Measurements from ENCODE around the gene SCUBE1.

SCUBE1 gene

DNA sequence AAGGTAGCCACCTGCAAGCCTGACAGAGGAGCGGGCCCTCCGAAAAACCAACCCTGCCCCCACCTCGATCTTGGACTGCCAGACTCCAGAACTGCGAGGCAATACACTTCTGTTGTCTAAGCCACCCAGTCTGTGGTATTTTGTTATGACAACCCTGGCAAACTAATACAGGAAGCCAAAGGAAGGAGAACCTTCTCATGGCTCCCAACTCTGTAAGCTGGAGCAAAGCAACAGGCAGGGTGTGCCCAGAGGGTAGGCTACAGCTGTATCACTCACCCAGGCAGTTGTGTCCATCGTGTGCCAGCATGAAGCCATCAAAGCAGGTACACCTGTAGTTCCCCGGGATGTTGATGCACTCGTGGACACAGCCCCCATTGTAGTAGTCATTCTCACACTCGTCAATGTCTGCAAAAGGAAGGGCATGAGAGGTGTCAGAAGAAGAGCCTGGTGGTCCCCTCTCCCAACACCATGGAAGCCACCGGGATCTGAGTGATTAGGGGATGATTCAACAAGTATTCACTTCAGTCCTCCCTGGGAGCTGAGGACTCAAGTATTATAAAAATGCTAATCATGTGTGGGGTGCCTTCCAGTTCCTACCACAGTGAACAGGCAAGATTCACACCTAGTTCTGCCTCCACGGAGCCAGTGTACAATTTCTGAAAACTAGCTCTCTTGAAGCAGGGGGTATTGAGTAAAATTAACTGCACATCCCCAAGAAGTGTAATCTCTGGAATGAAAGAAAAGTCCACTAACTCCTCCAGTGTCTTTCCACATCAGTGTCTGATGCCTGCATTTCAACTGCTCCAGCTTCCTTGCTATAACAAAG, 23.3 kb downstream of the SCUBE1 start:
- TF ChIP-seq ARNTL (CRISPR knock-in tag; IDR thresholded peaks at IDR 0.05; ENCODE audit: borderline replicate concordance, low read depth) (no peak), GLIS3 (CRISPR knock-in tag; IDR thresholded peaks at IDR 0.05) (no peak), ZNF565 (CRISPR knock-in tag; conservative IDR thresholded peaks at IDR 0.05; ENCODE audit: low read depth) (no peak), CSDC2 (CRISPR knock-in tag; IDR thresholded peaks at IDR 0.05) (no peak), ISL1 (CRISPR knock-in tag; IDR thresholded peaks at IDR 0.05) (no peak), TOX (CRISPR knock-in tag; IDR thresholded peaks at IDR 0.05; ENCODE audit: borderline replicate concordance) (no peak), RARB (CRISPR knock-in tag; IDR thresholded peaks at IDR 0.05) (no peak), ZC3H10 (CRISPR knock-in tag; IDR thresholded peaks at IDR 0.05) (no peak), ESRRG (CRISPR knock-in tag; IDR thresholded peaks at IDR 0.05) (no peak)
- TF ChIP-seq, protein P1, sequence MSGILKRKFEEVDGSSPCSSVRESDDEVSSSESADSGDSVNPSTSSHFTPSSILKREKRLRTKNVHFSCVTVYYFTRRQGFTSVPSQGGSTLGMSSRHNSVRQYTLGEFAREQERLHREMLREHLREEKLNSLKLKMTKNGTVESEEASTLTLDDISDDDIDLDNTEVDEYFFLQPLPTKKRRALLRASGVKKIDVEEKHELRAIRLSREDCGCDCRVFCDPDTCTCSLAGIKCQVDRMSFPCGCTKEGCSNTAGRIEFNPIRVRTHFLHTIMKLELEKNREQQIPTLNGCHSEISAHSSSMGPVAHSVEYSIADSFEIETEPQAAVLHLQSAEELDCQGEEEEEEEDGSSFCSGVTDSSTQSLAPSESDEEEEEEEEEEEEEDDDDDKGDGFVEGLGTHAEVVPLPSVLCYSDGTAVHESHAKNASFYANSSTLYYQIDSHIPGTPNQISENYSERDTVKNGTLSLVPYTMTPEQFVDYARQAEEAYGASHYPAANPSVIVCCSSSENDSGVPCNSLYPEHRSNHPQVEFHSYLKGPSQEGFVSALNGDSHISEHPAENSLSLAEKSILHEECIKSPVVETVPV (CRISPR knock-in tag; IDR thresholded peaks at IDR 0.05), result no peak
- TF ChIP-seq, protein P2, sequence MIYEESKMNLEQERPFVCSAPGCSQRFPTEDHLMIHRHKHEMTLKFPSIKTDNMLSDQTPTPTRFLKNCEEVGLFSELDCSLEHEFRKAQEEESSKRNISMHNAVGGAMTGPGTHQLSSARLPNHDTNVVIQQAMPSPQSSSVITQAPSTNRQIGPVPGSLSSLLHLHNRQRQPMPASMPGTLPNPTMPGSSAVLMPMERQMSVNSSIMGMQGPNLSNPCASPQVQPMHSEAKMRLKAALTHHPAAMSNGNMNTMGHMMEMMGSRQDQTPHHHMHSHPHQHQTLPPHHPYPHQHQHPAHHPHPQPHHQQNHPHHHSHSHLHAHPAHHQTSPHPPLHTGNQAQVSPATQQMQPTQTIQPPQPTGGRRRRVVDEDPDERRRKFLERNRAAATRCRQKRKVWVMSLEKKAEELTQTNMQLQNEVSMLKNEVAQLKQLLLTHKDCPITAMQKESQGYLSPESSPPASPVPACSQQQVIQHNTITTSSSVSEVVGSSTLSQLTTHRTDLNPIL (CRISPR knock-in tag; IDR thresholded peaks at IDR 0.05; ENCODE audit: low read depth), result no peak
- TF ChIP-seq, protein P3, sequence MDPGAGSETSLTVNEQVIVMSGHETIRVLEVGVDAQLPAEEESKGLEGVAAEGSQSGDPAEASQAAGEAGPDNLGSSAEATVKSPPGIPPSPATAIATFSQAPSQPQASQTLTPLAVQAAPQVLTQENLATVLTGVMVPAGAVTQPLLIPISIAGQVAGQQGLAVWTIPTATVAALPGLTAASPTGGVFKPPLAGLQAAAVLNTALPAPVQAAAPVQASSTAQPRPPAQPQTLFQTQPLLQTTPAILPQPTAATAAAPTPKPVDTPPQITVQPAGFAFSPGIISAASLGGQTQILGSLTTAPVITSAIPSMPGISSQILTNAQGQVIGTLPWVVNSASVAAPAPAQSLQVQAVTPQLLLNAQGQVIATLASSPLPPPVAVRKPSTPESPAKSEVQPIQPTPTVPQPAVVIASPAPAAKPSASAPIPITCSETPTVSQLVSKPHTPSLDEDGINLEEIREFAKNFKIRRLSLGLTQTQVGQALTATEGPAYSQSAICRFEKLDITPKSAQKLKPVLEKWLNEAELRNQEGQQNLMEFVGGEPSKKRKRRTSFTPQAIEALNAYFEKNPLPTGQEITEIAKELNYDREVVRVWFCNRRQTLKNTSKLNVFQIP (CRISPR knock-in tag; IDR thresholded peaks at IDR 0.05; ENCODE audit: borderline replicate concordance, low read depth), result no peak
- TF ChIP-seq, protein P4, sequence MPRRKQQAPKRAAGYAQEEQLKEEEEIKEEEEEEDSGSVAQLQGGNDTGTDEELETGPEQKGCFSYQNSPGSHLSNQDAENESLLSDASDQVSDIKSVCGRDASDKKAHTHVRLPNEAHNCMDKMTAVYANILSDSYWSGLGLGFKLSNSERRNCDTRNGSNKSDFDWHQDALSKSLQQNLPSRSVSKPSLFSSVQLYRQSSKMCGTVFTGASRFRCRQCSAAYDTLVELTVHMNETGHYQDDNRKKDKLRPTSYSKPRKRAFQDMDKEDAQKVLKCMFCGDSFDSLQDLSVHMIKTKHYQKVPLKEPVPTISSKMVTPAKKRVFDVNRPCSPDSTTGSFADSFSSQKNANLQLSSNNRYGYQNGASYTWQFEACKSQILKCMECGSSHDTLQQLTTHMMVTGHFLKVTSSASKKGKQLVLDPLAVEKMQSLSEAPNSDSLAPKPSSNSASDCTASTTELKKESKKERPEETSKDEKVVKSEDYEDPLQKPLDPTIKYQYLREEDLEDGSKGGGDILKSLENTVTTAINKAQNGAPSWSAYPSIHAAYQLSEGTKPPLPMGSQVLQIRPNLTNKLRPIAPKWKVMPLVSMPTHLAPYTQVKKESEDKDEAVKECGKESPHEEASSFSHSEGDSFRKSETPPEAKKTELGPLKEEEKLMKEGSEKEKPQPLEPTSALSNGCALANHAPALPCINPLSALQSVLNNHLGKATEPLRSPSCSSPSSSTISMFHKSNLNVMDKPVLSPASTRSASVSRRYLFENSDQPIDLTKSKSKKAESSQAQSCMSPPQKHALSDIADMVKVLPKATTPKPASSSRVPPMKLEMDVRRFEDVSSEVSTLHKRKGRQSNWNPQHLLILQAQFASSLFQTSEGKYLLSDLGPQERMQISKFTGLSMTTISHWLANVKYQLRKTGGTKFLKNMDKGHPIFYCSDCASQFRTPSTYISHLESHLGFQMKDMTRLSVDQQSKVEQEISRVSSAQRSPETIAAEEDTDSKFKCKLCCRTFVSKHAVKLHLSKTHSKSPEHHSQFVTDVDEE (CRISPR knock-in tag; IDR thresholded peaks at IDR 0.05), result no peak
- ATAC-seq, result no peak

DNA sequence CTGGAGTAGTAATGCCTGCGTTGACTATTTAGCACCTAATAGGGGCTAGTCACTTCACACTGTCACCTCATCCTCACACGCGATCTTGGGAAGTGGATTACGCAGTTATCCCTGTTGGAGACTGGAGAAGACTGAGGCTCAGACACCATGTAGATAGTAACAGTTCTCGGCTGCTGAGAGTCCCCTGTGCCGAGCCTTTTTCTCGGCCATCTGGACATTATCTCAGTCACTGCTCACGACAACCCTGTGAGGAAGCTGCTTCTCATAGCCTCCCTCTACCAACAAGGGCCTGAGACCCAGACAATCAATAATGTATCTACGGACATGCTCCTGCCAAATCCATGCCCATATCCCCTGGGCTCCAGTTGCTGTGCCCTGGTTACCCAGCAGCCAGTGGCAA, 25.9 kb downstream of the SCUBE1 start:
- no peak for ATAC-seq
- TF ChIP-seq ESRRG (CRISPR knock-in tag; IDR thresholded peaks at IDR 0.05) (no peak), ISL1 (CRISPR knock-in tag; IDR thresholded peaks at IDR 0.05) (no peak), PPARA (CRISPR knock-in tag; IDR thresholded peaks at IDR 0.05; ENCODE audit: borderline replicate concordance) (no peak), ZFP3 (CRISPR knock-in tag; IDR thresholded peaks at IDR 0.05) (no peak), GLIS3 (CRISPR knock-in tag; IDR thresholded peaks at IDR 0.05) (no peak), ZNF70 (CRISPR knock-in tag; IDR thresholded peaks at IDR 0.05) (no peak), CSDC2 (CRISPR knock-in tag; IDR thresholded peaks at IDR 0.05) (no peak)
- TF ChIP-seq, protein P4 (CRISPR knock-in tag; IDR thresholded peaks at IDR 0.05), result no peak
- TF ChIP-seq, protein P1 (CRISPR knock-in tag; IDR thresholded peaks at IDR 0.05), result no peak

All from SK-N-SH treated with all-trans-retinoic acid at 6 μM for 48 hours (cell line).